Natural killer cell (primary cell): Measurements from ENCODE around the gene CCL26. TPM values are rescaled to one million over a fixed set of nuclear protein-coding genes. Genes with fewer than 3 reads are reported as not detected.
"Not testable (repeated sequence)": the region's sequence is repeated elsewhere in the genome, so short reads cannot be mapped to it uniquely, and the experiment has no call there.

Experiments
- ATAC-seq, 3 donors: fragments of 150-1000 bp in 2 of 3; fragments of 200-7000 bp in 1 of 3; cut with Tn5 transposase; 1 replicate in 1 of 3; 2 replicates in 2 of 3; pipeline ENCODE4 v1.10.0; 2021; ENCODE audit warnings: mild to moderate bottlenecking in 2 of 3, moderate library complexity in 2 of 3
- DNase-seq, 2 donors: peaks; one replicate each; pipeline versions ENCODE4 v3.0.0 to v3.0.0-alpha.2; 2013 to 2021; ENCODE audit warnings: mixed read lengths in 1 of 2
- H3K27ac ChIP-seq: one replicate; pipeline ENCODE4 v1.5.1; 2013; ENCODE audit warnings: mild to moderate bottlenecking, low read length
- H3K27me3 ChIP-seq: one replicate; pipeline ENCODE4 v1.6.1; 2013; ENCODE audit warnings: low read length; ENCODE audit not compliant: control insufficient read depth, insufficient read depth
- H3K36me3 ChIP-seq: one replicate; pipeline ENCODE4 v1.6.1; 2013; ENCODE audit warnings: low read length; ENCODE audit not compliant: control insufficient read depth, insufficient read depth
- H3K4me1 ChIP-seq: one replicate; pipeline ENCODE4 v1.6.1; 2013; ENCODE audit warnings: low read length; ENCODE audit not compliant: control insufficient read depth, insufficient read depth
- H3K4me3 ChIP-seq: one replicate; pipeline ENCODE4 v1.5.1; 2013; ENCODE audit warnings: low read length
- H3K9me3 ChIP-seq: one replicate; pipeline ENCODE4 v1.6.1; 2013; ENCODE audit warnings: low read length; ENCODE audit not compliant: control insufficient read depth, insufficient read depth
- H3K27ac Mint-ChIP-seq, 2 donors: one replicate each; pipeline ENCODE4 v1.8.0; 2022; ENCODE audit warnings: mild to moderate bottlenecking in 2 of 2, mixed read lengths in 2 of 2, moderate library complexity in 1 of 2
- H3K27me3 Mint-ChIP-seq, 2 donors: one replicate each; pipeline ENCODE4 v1.8.0; 2022; ENCODE audit warnings: low read depth in 2 of 2, mixed read lengths in 2 of 2
- H3K36me3 Mint-ChIP-seq: one replicate; pipeline ENCODE4 v1.8.0; 2022; ENCODE audit warnings: mixed read lengths
- H3K4me1 Mint-ChIP-seq, 2 donors: one replicate each; pipeline ENCODE4 v1.8.0; 2022; ENCODE audit warnings: mixed read lengths in 2 of 2
- H3K4me3 Mint-ChIP-seq: one replicate; pipeline ENCODE4 v1.8.0; 2022; ENCODE audit warnings: mild to moderate bottlenecking, moderate library complexity, mixed read lengths
- H3K9me3 Mint-ChIP-seq, 2 donors: one replicate each; pipeline ENCODE4 v1.8.0; 2022; ENCODE audit warnings: mixed read lengths in 2 of 2
- CTCF ChIP-seq: fragments of 200-600 bp; IDR thresholded peaks from one replicate; pipeline ENCODE4 v1.8.0; 2022; ENCODE audit warnings: antibody characterized with exemption
- WGBS: methylation state at CpG from one replicate; pipeline ENCODE4 v1.1.7; 2013; ENCODE audit warnings: missing lambda C conversion rate; ENCODE audit not compliant: insufficient coverage; 5-methylcytosine and 5-hydroxymethylcytosine counted together
- intact Hi-C: fragments of 100-400 bp; cut with micrococcal nuclease; formaldehyde crosslinking; loops from one replicate; pipeline ENCODE4 v1.14.2; 2022
- total RNA-seq, 4 donors: library from RNA; stranded (reverse); fragments of 120-200 nt in 1 of 4; gene quantifications; one replicate each; pipeline versions ENCODE4 v1.2.3 to v1.2.4, GENCODE V29; 2013 to 2022

Gene CCL26
- total RNA-seq, 3 donors from 2014 or later (not counting 1 experiment from before 2014, with no cell fraction given), result not detected

GRCh38 chr7:75722373-75722772, 49.6 kb downstream of the CCL26 start:
- WGBS, result 96% methylated on average over 4 of the region's 4 CpGs
- ATAC-seq, result no peak
- Mint-ChIP-seq H3K4me1 (peaks cover 11% of the 10 kb centered on the region in 2 donors), H3K9me3 (no peaks in the 10 kb centered on the region), H3K4me3 (no peak overlapping the region), H3K36me3 (no peaks in the 10 kb centered on the region), H3K27ac (no peak overlapping the region), H3K27me3 (no peaks in the 10 kb centered on the region)
- DNase-seq, result no peak
- intact Hi-C loops, result no loop called here
- Histone ChIP-seq H3K27ac (no peak overlapping the region), H3K9me3 (no peaks in the 10 kb centered on the region), H3K4me3 (no peak overlapping the region), H3K4me1 (peaks cover 36% of the 10 kb centered on the region), H3K36me3 (no peaks in the 10 kb centered on the region), H3K27me3 (no peaks in the 10 kb centered on the region)
- no peak for TF ChIP-seq CTCF

GRCh38 chr7:75721922-75722321, 50.1 kb downstream of the CCL26 start:
- H3K36me3 Mint-ChIP-seq, H3K9me3 Mint-ChIP-seq, H3K27ac Mint-ChIP-seq, DNase-seq, H3K36me3 ChIP-seq, ATAC-seq, H3K9me3 ChIP-seq, H3K27ac ChIP-seq, H3K27me3 Mint-ChIP-seq, H3K27me3 ChIP-seq, intact Hi-C loops, H3K4me3 Mint-ChIP-seq, H3K4me3 ChIP-seq: not testable (repeated sequence)
- WGBS, result 96% methylated on average over 7 of the region's 9 CpGs
- H3K4me1 ChIP-seq, result peaks cover 31% of the 10 kb centered on the region
- H3K4me1 Mint-ChIP-seq, result peaks cover 11% of the 10 kb centered on the region in 2 donors

GRCh38 chr7:75721426-75721825, 50.6 kb downstream of the CCL26 start:
- ATAC-seq, result no peak
- Mint-ChIP-seq H3K4me3 (no peak overlapping the region), H3K9me3 (no peaks in the 10 kb centered on the region), H3K27me3 (no peaks in the 10 kb centered on the region), H3K27ac (no peak overlapping the region), H3K36me3 (no peaks in the 10 kb centered on the region), H3K4me1 (peaks cover 11% of the 10 kb centered on the region in 2 donors)
- no peak for DNase-seq
- H3K36me3 ChIP-seq, result no peaks in the 10 kb centered on the region
- H3K27ac ChIP-seq, result no peak overlapping the region
- intact Hi-C loops, result no loop called here
- WGBS, result 92% methylated on average over 2 of the region's 2 CpGs
- no peaks in the 10 kb centered on the region for H3K27me3 ChIP-seq
- peaks cover 27% of the 10 kb centered on the region for H3K4me1 ChIP-seq
- H3K9me3 ChIP-seq, result no peaks in the 10 kb centered on the region
- TF ChIP-seq CTCF, result no peak
- H3K4me3 ChIP-seq, result no peak overlapping the region

GRCh38 chr7:75719626-75720025, 52.4 kb downstream of the CCL26 start:
- DNase-seq (no peak), ATAC-seq (no peak)
- Histone ChIP-seq H3K9me3 (no peaks in the 10 kb centered on the region), H3K36me3 (no peaks in the 10 kb centered on the region), H3K4me3 (no peak overlapping the region), H3K27ac (no peak overlapping the region), H3K4me1 (peaks cover 12% of the 10 kb centered on the region), H3K27me3 (no peaks in the 10 kb centered on the region)
- Mint-ChIP-seq H3K27me3 (no peaks in the 10 kb centered on the region), H3K9me3 (no peaks in the 10 kb centered on the region), H3K27ac (no peak overlapping the region), H3K4me1 (peaks cover 0 to 10% of the 10 kb centered on the region in 2 donors), H3K36me3 (no peaks in the 10 kb centered on the region), H3K4me3 (no peak overlapping the region)
- intact Hi-C loops, result no loop called here
- 97% methylated on average over 5 of the region's 5 CpGs for WGBS
- TF ChIP-seq CTCF, result no peak

Other genes with a start within 250 kb of the CCL26 start
- gene HIP1, start 33.3 kb downstream of the CCL26 start, total RNA-seq, result 10 to 100 TPM; 17.1 to 27.9 (median 23.1) TPM
- not detected for gene CCL24, start 41.6 kb upstream of the CCL26 start, total RNA-seq
- 10 to 100 TPM; 45.2 to 74.3 (median 61.9) TPM for gene RHBDD2, start 106.8 kb upstream of the CCL26 start, total RNA-seq
- gene POR, start 142.9 kb upstream of the CCL26 start, total RNA-seq, result 10 to 100 TPM; 56.0 to 60.5 (median 58.3) TPM
- gene TMEM120A, start 222.4 kb upstream of the CCL26 start, total RNA-seq, result 10 to 100 TPM; 24.3 to 38.1 (median 34.6) TPM